Parathyroid adenoma (tissue), 2 donors: ENCODE measurements around the gene WIPI1.

Experiments used
- H2AFZ ChIP-seq: fragments of 300-600 bp; sonication (generic); one replicate; pipeline ENCODE4 v1.7.0; 2017; ENCODE audit warnings: antibody characterized with exemption, mild to moderate bottlenecking
- H3K27ac ChIP-seq: fragments of 300-600 bp; sonication (generic); one replicate; pipeline ENCODE4 v1.7.0; 2017
- H3K27me3 ChIP-seq: fragments of 300-600 bp; sonication (generic); one replicate; pipeline ENCODE4 v1.7.0; 2017; ENCODE audit warnings: low read length; ENCODE audit not compliant: control insufficient read depth, insufficient read depth
- H3K36me3 ChIP-seq: fragments of 300-600 bp; sonication (generic); one replicate; pipeline ENCODE4 v1.7.0; 2017; ENCODE audit warnings: low read length; ENCODE audit not compliant: control insufficient read depth, insufficient read depth
- H3K4me1 ChIP-seq: fragments of 300-600 bp; sonication (generic); one replicate; pipeline ENCODE4 v1.7.0; 2017; ENCODE audit warnings: control low read depth
- H3K4me2 ChIP-seq: fragments of 300-600 bp; sonication (generic); one replicate; pipeline ENCODE4 v1.7.0; 2017; ENCODE audit warnings: low read length
- H3K4me3 ChIP-seq: fragments of 300-600 bp; sonication (generic); one replicate; pipeline ENCODE4 v1.7.0; 2017; ENCODE audit warnings: low read depth, low read length
- H3K79me2 ChIP-seq: fragments of 300-600 bp; sonication (generic); one replicate; pipeline ENCODE4 v1.7.0; 2017; ENCODE audit warnings: control low read depth
- H3K9ac ChIP-seq: fragments of 300-600 bp; sonication (generic); one replicate; pipeline ENCODE4 v1.7.0; 2017; ENCODE audit warnings: mild to moderate bottlenecking
- H3K9me3 ChIP-seq: fragments of 300-600 bp; sonication (generic); one replicate; pipeline ENCODE4 v1.7.0; 2017; ENCODE audit warnings: low read length; ENCODE audit not compliant: control insufficient read depth
- TF ChIP-seq, protein P1 (sequence below): fragments of 300-600 bp; sonication (generic); IDR thresholded peaks from one replicate; pipeline ENCODE4 v1.7.0; 2017; ENCODE audit warnings: antibody characterized with exemption, mild to moderate bottlenecking
- donor health status: primary hyperparathyroidism.

WIPI1 gene

DNA sequence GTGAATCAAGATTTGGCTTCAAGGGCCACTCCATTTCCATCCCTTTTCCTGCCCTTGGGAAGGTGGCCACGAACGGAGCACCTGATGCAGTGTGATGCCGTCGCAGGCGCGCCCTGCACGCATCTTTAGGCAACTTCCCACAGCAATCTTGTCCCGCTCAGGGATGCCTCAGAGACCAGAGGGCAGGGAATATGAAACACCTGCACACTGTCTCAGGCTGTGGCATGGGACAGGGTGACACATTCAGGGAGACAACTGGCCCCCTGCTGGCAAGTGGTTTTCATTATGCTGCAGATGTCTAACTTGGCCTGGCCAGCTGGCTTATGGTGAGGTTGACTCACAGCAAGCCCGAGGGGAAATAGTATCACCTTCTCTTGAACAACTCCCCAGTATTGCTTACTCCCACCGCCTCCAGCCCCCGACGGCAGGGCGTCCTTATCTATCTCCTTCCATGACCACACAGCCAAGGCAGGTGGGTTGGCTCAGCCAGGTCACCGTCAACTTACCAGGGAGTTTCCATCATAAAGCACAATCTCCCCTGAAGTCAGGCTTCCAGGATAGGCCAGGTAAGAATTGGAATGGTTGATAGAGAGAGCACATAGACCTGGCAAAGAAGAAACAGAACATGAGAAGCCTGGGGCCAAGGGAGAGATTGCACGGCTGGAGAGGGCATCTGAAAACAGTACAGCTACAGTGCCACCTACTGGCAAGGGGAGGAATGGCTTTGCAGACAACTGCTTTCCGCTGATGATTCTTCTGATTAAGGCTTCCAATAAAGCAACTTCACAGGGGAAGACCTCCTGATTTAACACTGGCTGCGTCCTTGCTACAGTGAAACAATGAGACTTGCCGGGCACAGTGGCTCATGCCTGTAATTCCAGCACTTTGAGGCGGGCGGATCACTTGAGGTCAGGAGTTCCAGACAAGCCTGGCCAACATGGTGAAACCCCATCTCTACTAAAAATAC, 21.1 kb downstream of the WIPI1 start:
- no peak overlapping the region for H3K4me3 ChIP-seq
- no peaks in the 10 kb centered on the region for H3K27me3 ChIP-seq
- TF ChIP-seq, protein P1, sequence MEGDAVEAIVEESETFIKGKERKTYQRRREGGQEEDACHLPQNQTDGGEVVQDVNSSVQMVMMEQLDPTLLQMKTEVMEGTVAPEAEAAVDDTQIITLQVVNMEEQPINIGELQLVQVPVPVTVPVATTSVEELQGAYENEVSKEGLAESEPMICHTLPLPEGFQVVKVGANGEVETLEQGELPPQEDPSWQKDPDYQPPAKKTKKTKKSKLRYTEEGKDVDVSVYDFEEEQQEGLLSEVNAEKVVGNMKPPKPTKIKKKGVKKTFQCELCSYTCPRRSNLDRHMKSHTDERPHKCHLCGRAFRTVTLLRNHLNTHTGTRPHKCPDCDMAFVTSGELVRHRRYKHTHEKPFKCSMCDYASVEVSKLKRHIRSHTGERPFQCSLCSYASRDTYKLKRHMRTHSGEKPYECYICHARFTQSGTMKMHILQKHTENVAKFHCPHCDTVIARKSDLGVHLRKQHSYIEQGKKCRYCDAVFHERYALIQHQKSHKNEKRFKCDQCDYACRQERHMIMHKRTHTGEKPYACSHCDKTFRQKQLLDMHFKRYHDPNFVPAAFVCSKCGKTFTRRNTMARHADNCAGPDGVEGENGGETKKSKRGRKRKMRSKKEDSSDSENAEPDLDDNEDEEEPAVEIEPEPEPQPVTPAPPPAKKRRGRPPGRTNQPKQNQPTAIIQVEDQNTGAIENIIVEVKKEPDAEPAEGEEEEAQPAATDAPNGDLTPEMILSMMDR: peak; percentile 90
- no peak overlapping the region for H3K4me2 ChIP-seq
- peaks cover 2% of the 10 kb centered on the region for H3K79me2 ChIP-seq
- no peaks in the 10 kb centered on the region for H3K36me3 ChIP-seq
- H3K27ac ChIP-seq: no peak overlapping the region
- H2AFZ ChIP-seq: no peak overlapping the region
- no peak overlapping the region for H3K9ac ChIP-seq
- H3K4me1 ChIP-seq: no peaks in the 10 kb centered on the region
- H3K9me3 ChIP-seq: no peaks in the 10 kb centered on the region

DNA sequence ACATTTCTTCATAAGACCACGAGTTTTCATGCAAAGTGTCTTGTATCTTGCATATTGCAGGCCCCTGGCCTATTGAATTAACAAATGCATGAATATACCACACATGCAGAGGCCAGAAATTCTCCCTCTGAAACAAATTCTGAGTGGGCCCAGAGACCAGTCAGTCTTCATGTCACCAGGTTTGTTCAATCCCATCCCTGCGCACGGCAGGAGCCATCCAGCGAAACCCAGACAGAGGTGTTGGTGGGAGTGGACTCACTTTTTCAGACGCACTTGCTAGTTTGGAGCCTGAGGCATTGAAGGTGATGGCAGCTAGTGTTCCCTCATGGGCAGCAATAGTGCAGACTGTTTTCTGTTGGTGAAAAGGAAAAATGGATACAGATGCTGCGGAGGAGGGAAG, 21.9 kb downstream of the WIPI1 start:
- Histone ChIP-seq H3K27ac (no peak overlapping the region), H3K4me1 (no peaks in the 10 kb centered on the region), H3K27me3 (no peaks in the 10 kb centered on the region), H3K36me3 (no peaks in the 10 kb centered on the region), H3K4me3 (no peak overlapping the region), H3K9ac (no peak overlapping the region), H3K79me2 (peaks cover 2% of the 10 kb centered on the region), H2AFZ (no peak overlapping the region), H3K9me3 (no peaks in the 10 kb centered on the region), H3K4me2 (no peak overlapping the region)
- TF ChIP-seq, protein P1: no peak

DNA sequence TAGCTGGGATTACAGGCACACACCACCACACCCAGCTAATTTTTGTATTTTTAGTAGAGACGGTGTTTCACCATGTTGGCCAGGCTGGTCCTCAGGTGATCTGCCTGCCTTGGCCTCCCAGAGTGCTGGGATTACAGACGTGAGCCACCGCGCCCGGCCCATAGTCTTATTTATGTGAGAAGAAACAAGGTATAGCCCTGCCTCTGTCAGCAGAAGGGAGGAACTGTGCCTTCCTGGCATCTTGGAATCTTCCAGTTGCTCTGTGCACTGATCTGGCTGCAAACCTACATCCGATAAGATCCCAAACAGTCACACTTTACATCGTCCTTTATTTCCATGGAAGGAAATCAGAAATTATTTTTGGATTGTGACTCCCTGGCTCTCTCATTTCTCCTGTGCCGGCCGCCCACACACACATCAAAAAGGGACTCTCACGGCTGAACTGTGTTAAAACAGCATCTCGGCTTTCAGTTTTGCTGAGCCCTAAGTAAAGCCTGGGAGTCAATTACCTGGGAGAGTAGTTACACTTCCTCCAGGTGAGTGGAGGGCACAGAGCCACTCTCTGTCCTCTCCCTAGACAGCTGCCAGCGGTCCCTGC, 23.3 kb downstream of the WIPI1 start:
- no peaks in the 10 kb centered on the region for H3K9me3 ChIP-seq
- no peaks in the 10 kb centered on the region for H3K4me1 ChIP-seq
- H3K79me2 ChIP-seq: peaks cover 2% of the 10 kb centered on the region
- no peak overlapping the region for H3K9ac ChIP-seq
- no peak overlapping the region for H3K27ac ChIP-seq
- no peak overlapping the region for H2AFZ ChIP-seq
- H3K27me3 ChIP-seq: no peaks in the 10 kb centered on the region
- no peak overlapping the region for H3K4me3 ChIP-seq
- TF ChIP-seq, protein P1: no peak
- no peak overlapping the region for H3K4me2 ChIP-seq
- H3K36me3 ChIP-seq: no peaks in the 10 kb centered on the region

DNA sequence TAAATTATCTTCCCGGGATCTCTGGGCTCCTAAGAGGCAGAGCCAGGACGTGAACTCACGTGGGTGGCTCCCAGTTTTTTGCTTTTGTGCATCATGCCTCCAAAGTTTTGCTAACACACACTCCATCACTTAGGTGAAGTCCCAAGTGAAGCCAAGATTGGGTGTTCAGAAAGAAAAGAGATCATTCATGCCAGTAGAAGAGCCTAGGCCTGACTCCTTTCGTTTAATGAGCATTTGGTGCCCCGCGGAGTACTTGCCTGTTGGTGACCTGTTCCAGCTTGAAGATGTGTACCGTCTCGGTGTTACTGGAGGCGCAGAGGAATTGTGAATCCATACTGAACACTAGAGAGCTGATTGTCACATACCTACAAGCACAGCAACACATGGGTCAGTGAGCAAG, 24.1 kb downstream of the WIPI1 start:
- H3K4me1 ChIP-seq: no peaks in the 10 kb centered on the region
- H3K79me2 ChIP-seq: peaks cover 2% of the 10 kb centered on the region
- no peak overlapping the region for H3K27ac ChIP-seq
- TF ChIP-seq, protein P1: no peak
- no peak overlapping the region for H3K4me2 ChIP-seq
- H3K9me3 ChIP-seq: no peaks in the 10 kb centered on the region
- H3K27me3 ChIP-seq: no peaks in the 10 kb centered on the region
- no peak overlapping the region for H2AFZ ChIP-seq
- H3K4me3 ChIP-seq: no peak overlapping the region
- H3K9ac ChIP-seq: no peak overlapping the region
- no peaks in the 10 kb centered on the region for H3K36me3 ChIP-seq
